Activated CD4-positive, alpha-beta T cell treated with anti-CD3 and anti-CD28 coated beads, Interleukin-2, Interleukin-6, amounts not matched to agents 100 ng/mL and 50 ng/mL, durations not matched to agents 16 hours and 8 hours (primary cell): ENCODE measurements around the gene OR6K6.
A peak's percentile ranks its signal among the peaks of the same experiment; 100 is the strongest.

Experiments
- DNase-seq: peaks from one replicate; pipeline ENCODE4 v3.0.0-alpha.2; 2020

Gene OR6K6

GRCh38 chr1:158754420-158754819 lies at the start of gene OR6K6:
Gene OR6K6, plus strand, starts transcription at chr1:158754720. Its CDS starts 168 bp downstream, at chr1:158754888.
- DNase-seq: no peak

GRCh38 chr1:158706096-158706495 lies 48.4 kb upstream of the OR6K6 start:
- DNase-seq: no peak

GRCh38 chr1:158711098-158711497 lies 43.4 kb upstream of the OR6K6 start:
- DNase-seq: no peak

GRCh38 chr1:158714754-158715153 lies 39.8 kb upstream of the OR6K6 start:
- DNase-seq: no peak

- peak; percentile 40 for DNase-seq
Observed at GRCh38 chr1:158716335-158716734, 38.2 kb upstream of the OR6K6 start.

GRCh38 chr1:158717344-158717743 lies 37.2 kb upstream of the OR6K6 start:
- no peak for DNase-seq

GRCh38 chr1:158719664-158720063 lies 34.9 kb upstream of the OR6K6 start:
- no peak for DNase-seq

- DNase-seq: no peak
Observed at GRCh38 chr1:158720620-158721019, 33.9 kb upstream of the OR6K6 start, which contains the start of gene OR6K3. Gene OR6K3, minus strand, starts transcription at chr1:158720720. Its CDS starts 2,605 bp downstream, at chr1:158718115.

- no peak for DNase-seq
Observed at GRCh38 chr1:158724442-158724841, 30.1 kb upstream of the OR6K6 start.

- no peak for DNase-seq
Observed at GRCh38 chr1:158728510-158729225, 25.9 kb upstream of the OR6K6 start.

GRCh38 chr1:158730453-158730852 lies 24.1 kb upstream of the OR6K6 start:
- no peak for DNase-seq

- DNase-seq: no peak
Observed at GRCh38 chr1:158731707-158732106, 22.8 kb upstream of the OR6K6 start.

- DNase-seq: no peak
Observed at GRCh38 chr1:158732524-158732923, 22.0 kb upstream of the OR6K6 start.

- no peak for DNase-seq
Observed at GRCh38 chr1:158735848-158736247, 18.7 kb upstream of the OR6K6 start.

GRCh38 chr1:158752155-158752712 lies 2.3 kb upstream of the OR6K6 start:
- DNase-seq: no peak

- no peak for DNase-seq
Observed at GRCh38 chr1:158771950-158772866, 17.7 kb downstream of the OR6K6 start, which contains the start of gene OR6N1. Gene OR6N1, minus strand, starts transcription at chr1:158772195. Its CDS starts 5,513 bp downstream, at chr1:158766682.

- DNase-seq: no peak
Observed at GRCh38 chr1:158781104-158781503, 26.6 kb downstream of the OR6K6 start, which contains the start of gene OR6N2. Gene OR6N2, minus strand, starts transcription at chr1:158781204. Its CDS starts 3,569 bp downstream, at chr1:158777635.

GRCh38 chr1:158793604-158794003 lies 39.1 kb downstream of the OR6K6 start:
- DNase-seq: peak; percentile 45

- no peak for DNase-seq
Observed at GRCh38 chr1:158794247-158794646, 39.7 kb downstream of the OR6K6 start.

GRCh38 chr1:158798531-158798930 lies 44.0 kb downstream of the OR6K6 start:
- no peak for DNase-seq

- no peak for DNase-seq
Observed at GRCh38 chr1:158799689-158800088, 45.2 kb downstream of the OR6K6 start.

GRCh38 chr1:158800526-158800925 lies 46.0 kb downstream of the OR6K6 start:
- DNase-seq: no peak

- DNase-seq: no peak
Observed at GRCh38 chr1:158801396-158801795, 46.9 kb downstream of the OR6K6 start.
